KBM-7 (cell line): ENCODE data around the gene MTHFS.

Experiments
- DNase-seq: peaks from one replicate; pipeline ENCODE4 v3.0.0-alpha.2; 2015
- in situ Hi-C: fragments of 300-500 bp; cut with MboI; formaldehyde crosslinking; loops from 2 replicates; pipeline ENCODE4 v1.14.3; 2020; ENCODE audit warnings: low sequenced_read_pairs, low pct_unique_long_range_greater_than_20kb, mixed read lengths

Gene MTHFS

DNA sequence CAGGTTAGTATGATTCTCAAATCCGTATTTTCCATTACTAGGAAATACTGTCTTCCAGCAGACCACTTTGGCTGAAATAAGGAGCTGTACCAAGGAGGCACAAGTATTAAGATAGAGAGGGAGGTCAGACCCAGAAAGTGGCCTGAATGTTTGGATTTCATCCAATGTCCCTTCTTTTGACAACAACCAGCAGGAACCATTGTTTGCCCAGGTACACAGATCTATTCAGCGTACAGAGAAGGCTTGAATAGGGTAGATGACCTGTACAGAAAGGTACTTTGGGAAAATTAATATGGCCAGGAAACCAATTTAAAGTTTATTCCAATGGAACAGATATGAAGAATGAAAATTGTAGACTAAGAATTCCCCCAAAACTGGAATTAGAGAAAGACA, 12.6 kb downstream of the MTHFS start:
- in situ Hi-C loops, result loop anchor here (25.0 kb wide), 1 partner anchor 278 kb away; the partner anchor contains the start of gene FAH
- DNase-seq, result no peak

DNA sequence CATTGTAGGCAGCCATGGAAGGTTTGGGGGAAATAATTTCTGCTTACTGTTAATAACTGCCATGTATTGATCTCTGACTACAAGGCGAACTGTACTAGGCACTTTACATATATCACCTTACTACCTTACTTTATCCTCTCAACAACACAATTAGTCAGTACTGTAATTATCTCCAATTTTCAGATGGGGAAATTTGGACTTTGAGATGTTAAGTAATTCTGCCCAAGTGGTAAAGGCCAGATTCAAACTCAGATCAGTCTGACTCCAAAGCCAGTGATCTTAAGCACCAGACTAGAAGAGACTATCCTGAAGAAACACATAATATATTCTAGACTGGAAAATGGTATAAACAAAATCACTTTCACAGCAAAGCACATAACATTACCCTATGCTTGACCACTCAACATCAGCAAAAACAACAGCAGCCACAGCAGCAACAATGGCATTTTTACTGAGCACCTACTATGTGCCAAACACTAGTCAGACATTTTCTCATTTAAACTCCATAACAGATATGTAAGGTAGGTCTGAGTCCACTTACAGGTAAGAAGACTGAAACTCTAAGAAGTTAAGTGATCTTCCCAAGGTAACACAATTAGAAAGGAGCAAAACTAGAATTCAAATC, 13.1 kb downstream of the MTHFS start:
- no peak for DNase-seq
- in situ Hi-C loops, result loop anchor here (25.0 kb wide), 1 partner anchor 279 kb away; the partner anchor contains the start of gene FAH

DNA sequence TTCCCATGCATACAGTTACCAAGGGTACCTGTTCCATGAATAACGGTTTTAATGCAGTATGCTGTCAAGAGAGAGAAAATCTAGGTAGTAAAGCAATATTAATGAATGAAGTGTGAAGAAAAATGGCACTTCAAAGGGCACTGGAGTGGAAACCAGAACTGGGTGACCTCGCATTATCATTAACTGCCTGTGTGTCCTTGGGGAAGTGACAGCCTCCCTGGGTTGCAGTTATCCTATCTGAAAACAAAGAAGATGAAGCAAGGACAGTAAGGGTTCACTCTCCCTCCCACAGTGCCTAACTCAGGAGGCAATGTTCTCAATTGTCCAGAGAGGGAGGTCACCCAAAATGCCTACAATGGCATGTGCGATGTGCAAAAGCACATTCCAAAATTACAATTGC, 15.1 kb downstream of the MTHFS start:
- in situ Hi-C loops, result loop anchor here (25.0 kb wide), 1 partner anchor 281 kb away; the partner anchor contains the start of gene FAH
- no peak for DNase-seq

DNA sequence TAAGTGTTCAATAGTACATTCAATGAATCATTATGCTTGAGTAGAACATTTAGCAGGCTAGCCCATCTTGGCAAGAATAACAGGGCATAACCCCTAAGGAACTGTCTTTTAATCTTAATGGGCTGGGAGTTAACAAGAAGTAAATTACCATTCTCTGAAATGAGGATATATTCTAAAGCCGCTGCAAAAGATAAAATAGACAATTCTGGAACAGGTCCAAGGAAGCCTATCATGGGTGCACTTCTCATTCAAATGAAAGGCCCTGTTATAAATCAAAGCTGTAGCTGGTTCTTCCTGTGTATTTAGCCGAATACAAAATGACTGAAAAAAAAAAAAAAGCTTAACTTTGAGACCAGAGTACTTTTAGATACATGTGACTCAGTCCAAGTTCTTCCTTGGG, 15.6 kb downstream of the MTHFS start:
- no peak for DNase-seq
- in situ Hi-C loops, result loop anchor here (25.0 kb wide), 1 partner anchor 281 kb away; the partner anchor contains the start of gene FAH

DNA sequence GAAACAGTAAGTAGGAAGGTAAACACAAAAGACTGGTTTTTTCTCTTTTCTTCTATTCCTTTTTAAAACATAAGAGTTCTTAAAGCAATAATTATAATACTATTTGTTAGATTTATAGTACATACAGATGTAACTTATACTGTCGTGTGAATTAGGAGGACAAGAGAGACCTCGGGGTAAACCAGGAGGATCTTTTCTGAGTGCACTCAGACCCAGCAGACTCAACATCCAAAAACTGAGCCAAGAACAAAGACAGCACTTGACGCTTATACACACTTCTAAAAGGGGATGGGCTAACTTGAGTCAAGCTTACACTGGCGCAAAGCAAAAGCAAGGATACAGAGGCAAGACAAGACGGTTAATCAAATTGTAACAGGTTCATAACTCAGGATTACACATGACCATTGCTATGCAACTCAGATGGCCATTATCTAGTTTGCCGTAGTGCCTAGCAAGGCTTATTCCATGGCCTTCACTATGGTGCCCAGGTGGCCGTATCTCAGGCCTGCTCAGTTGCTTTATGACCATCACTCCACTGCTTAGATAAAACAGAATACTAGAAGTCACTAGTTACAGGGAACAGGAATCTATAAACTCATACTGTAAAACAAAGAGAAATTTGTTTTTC, 18.6 kb downstream of the MTHFS start:
- DNase-seq, result no peak
- in situ Hi-C loops, result loop anchor here (25.0 kb wide), 1 partner anchor 284 kb away; the partner anchor contains the start of gene FAH

DNA sequence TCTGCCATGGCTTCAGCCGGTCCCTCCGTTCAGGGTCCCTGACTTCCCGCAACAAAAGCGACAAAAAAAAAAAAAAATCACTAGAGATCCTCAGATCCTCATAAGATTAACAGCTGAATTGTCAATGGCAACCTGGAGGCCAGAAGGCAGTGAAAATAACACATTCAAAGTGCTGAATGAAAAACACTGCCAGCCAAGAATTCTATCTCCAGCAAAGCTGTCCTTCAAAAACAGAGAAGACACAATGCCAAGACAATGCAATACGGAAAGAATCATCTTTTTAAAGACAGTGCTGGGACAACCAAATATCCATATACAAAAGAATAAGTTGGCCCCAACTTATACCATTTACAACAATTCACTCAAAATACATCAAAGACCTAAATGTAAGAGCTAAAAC, 21.6 kb downstream of the MTHFS start:
- in situ Hi-C loops, result loop anchor here (25.0 kb wide), 1 partner anchor 287 kb away; the partner anchor contains the start of gene FAH
- no peak for DNase-seq

DNA sequence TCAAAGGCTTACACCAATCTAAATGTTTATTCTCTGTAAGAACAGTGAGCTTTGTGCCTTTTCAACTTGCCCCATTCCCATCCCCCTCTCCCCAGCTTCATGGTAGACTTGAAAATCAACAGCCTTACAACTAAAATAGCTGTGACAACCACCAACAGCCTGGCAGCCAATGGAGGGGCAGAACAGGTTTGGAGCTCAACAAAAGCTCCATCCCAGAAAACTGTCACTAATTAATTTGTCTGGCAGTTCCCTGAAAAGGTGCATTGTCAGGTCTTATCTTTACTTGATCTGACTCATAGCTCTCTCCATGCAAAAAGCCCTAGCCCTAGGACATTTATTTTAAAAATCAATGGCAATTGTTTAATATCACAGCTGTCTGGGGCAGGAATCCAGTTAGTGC, 22.6 kb downstream of the MTHFS start:
- in situ Hi-C loops, result no loop called here
- no peak for DNase-seq

DNA sequence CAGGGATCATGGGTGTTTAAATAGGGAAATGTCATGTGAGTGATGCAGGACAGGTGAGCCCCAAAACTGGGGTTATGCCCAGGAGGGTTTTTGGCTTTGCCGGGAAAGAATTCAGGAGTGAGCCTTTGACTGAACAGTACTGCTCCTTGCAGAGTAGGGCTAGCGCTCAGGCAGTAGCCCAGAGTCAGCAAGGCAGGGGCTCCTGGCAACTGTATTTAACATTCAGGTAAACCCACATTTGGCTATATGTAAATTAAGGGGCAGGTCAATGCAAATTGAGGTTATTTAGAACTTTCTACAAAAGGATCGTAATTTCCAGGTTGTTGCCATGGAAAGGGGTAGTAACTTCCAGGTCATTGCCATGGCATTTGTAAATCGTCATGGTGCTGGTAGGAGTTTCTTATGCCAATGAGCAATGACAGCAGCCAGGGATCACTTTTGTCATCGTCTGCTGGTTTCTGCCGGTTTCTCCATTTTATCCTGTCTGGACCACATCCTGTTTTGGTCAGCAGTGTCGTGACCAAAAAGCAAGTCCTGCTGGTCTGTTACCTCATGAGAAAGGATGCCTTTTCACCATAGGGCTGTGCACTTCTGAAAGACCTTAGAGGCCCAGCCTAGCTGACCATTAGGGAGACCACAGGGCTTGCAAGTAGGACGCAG, 24.3 kb downstream of the MTHFS start:
- in situ Hi-C loops, result no loop called here
- DNase-seq, result peak; percentile 81

DNA sequence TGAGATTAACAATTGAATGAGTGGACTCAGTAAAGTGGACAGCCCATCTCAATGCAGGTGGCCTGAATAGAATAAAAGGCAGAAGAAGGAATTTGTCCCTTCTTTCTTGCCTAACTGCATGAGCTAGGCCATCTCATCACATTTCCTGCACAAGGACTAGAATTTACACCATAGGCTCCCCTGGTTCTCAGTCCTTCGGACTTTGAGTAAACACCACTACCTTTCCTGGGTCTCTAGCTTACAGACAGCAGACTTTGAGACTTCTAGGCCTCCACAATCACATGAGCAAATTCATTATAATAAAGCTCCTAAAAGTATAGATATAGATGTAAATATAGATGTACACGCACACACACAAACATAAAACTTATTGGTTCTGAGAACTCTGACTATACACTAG, 28.3 kb downstream of the MTHFS start:
- DNase-seq, result no peak
- in situ Hi-C loops, result no loop called here

DNA sequence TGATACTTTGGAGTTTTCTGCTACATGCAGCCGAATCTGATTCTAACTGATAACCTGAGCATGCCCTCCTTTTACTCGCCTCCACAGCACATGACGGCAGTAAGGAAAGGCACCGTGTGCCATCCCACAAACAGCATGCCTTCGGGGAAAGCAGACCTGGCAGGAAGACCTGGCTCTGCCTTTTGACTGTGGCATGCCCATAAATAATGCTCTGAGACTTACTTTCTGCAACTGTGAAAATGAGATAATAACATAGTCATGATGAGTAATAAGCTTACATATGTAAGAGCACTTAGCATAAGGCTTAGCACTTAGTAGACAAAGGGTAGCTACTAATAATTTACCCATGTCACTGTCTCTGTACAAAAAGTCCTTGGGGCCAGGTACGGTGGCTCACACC, 32.9 kb downstream of the MTHFS start:
- in situ Hi-C loops, result no loop called here
- DNase-seq, result no peak

DNA sequence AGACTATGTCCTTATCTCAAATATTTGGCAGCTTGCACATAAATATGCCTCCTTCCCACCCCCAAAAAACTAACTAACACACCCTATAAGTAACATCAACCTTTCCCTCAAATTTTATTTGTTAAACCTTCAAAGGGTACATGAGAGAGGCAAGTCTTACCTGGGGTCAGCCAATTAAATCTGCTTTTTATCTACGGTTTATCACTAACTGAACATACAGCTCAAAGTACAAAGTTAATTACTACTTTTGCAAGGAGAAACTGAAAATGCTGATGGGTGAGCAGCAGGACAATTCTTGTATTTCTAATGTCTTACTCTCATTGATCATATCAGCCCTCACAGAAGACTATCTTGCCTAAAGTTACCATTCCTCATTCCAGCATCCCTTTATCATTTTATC, 34.6 kb downstream of the MTHFS start:
- in situ Hi-C loops, result no loop called here
- DNase-seq, result no peak

DNA sequence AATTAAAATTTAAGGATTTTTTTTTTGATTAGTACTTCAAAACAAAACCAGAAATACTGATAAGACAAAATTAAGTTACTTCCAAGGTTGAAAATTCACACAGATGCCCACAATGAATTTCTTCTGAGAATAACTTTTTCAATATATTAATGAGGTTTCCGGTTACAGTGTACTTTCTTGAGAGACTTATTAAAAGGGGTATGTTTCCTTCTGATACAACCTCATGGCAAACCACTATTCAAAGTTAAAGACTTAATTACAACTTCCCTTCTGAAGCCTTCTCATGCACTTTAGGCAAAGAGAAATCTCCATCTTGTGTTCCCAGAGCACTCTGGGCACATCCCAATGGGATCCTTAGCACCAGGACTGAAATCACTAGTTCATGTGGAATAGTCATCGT, 36.2 kb downstream of the MTHFS start:
- no peak for DNase-seq
- in situ Hi-C loops, result no loop called here

DNA sequence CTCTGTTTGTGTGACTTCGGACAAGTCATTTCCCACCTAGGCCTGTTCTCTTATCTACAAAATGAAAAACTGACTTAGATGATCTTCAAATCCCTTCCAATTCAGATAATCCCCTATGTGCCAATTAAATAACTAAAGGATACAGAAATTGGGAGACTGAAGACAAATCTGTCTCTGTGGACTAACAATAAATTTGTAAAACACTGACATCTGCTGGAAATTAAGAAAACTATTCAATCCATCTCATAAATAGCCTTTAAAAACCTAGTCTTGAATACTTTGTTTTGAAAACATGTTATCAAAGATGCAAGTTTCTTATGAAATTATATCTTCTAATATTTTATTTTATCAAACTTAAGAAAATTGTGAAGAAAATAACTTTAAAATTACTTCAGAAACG, 38.3 kb downstream of the MTHFS start:
- in situ Hi-C loops, result no loop called here
- peak; percentile 36 for DNase-seq

DNA sequence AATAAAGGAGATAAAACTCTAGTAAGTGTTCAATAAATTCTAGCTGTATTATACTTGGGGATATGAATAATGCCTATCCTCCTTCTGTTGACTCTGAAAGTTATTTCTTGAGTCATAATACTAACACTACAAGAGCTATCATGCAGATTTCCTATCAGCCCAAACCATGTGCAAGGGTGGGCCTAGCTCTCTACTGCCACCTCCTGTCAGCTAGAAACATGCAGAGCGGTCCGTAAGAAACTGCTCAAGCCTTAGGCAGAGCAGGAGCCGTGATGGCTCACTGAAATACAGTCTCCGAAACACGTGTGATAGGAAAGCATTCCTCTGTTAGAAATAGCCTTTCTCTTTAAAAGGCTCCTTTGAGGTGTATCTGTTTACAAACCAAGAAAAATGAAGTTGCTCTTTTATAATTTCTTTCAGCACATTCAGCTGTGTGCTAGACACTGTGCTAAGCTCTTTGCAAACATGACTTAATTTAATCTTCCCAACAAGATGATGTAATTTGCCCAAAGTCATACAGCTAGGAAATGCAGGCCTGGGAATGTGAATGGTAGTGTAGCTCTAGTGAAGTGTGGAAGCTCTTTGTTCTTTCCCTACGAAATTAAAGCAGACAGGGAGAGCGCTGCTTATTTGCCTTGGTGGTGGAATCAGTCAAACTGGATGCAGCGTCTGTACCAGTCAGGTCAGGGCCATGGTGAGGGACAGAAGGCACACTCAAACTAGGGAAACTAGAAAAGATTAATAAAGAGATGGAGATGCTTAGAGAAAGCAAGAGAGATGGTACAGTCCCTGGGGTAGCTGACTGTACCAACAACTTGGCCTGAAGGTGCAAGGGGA, 43.1 kb downstream of the MTHFS start:
- in situ Hi-C loops, result no loop called here
- DNase-seq, result peak; percentile 85

DNA sequence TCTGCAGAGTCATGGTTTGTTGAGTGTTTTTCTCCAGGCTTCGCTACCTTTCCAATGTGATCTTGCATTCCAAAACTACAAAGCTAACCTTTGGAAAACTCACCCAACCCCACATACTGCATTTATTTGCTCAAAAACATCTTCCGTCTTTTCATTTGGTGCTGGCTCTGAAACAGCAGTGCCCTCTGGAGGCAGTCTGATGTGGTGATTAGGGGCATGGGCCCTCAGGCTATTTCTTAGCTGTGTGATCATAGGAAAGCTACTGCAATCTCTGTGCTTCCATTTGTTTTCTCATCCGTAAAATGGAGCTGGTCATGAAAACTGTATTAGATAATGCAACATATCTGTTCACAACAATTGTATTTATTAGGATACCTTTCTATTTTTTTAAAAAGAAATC, 47.0 kb downstream of the MTHFS start:
- in situ Hi-C loops, result no loop called here
- DNase-seq, result peak; percentile 49

DNA sequence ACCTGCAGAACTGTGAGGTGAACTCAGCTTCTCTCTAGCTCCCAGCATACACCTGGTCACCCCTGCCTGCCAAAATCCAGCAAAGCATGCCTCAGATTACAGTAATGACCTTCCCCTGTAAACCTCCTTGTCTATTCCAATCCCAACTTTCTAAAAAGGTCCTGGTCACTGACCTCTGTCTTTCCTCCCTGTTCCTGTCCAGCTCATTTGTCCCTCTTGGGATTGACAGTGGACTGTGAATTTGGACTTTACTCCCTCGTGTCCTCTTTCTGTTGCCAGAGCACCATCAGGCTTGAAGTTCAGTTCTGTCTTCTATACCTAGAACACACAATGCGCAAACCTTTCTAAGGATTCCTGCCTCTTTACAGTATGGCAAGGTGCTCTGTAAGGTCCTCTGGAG, 50.3 kb downstream of the MTHFS start:
- in situ Hi-C loops, result no loop called here
- DNase-seq, result no peak

DNA sequence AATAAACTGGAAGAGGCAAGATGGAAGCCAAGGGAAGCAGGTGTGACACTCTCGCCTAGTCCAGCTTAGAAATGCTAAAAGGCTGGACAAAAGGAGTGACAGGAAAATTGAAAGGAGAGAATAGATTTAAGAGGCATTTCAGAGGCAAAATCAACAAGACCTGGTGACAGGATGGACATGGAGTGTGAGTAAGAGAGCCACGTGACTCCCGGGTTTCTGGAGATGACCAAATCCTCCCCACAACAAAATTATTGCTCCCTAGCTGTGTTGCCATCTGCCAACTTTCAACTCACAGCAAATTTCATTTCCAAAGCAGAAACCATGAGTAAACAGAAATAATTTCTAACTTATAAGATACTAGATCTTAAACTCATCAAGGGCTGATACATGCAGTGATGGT, 52.6 kb downstream of the MTHFS start:
- in situ Hi-C loops, result no loop called here
- no peak for DNase-seq

DNA sequence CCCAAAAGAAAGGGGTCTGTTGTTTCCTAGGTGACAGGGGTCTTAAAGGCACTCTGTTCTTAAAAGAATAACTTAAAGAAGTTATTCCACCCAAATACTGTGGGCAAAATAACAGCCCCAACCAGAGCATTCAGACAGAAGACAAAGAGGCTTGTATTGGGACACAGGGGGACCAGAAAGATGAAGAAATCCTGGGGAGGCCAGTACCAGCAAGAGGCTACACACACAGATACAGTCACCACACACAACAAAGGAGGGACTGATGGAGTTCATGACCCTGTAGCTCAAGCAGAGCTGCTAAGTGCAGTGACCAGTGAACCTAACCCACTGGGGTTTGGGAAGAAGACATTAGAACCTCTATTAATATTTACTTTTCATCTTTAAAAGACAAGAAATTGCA, 59.0 kb downstream of the MTHFS start:
- in situ Hi-C loops, result no loop called here

DNA sequence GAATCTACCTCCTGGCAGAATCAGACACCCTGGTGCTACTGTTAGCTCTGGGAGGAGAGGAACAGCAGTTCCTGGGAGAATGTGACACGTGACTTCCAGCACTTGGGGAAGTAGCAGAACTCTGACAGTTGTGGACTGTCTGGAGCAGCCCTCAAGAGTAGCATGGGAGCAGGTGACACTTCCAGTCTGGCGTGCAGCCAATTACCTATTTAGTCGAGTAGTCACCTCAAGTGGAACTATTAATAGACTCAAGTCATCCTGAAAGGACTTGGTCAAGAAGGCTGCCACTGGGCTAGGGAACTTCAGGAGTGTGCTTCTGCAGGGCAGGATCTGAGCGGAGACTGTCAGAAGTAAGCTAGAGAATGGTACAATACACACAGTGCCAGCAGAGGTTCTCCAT, 62.3 kb downstream of the MTHFS start:
- in situ Hi-C loops, result no loop called here
- DNase-seq, result no peak

More for the DNA sequence above, 59.0 kb downstream of the MTHFS start:
- no peak for DNase-seq
